PFSK-1 (cell line): ENCODE measurements around the gene FLT4.

Source experiments
- FOXP2 ChIP-seq: optimal IDR thresholded peaks from 2 replicates; pipeline ENCODE3; 2011; ENCODE audit warnings: borderline replicate concordance, control low read depth, inconsistent platforms; ENCODE audit not compliant: insufficient read depth; ENCODE audit errors: extremely low read length, extremely low read depth
- POLR2AphosphoS5 ChIP-seq: IDR thresholded peaks from 2 replicates; pipeline ENCODE4 v1.6.1; 2012; ENCODE audit warnings: low read depth, mild to moderate bottlenecking, control low read depth, low read length, moderate library complexity
- REST ChIP-seq, 2 experiments: IDR thresholded peaks; 2 replicates each; pipeline versions ENCODE4 v1.6.1 to v1.8.0; 2011 to 2012; ENCODE audit warnings: low read depth in 2 of 2, low read length in 2 of 2, control low read depth in 1 of 2, inconsistent platforms in 1 of 2, mild to moderate bottlenecking in 1 of 2, moderate library complexity in 1 of 2; ENCODE audit not compliant: insufficient read depth in 1 of 2
- SIN3A ChIP-seq: IDR thresholded peaks from 2 replicates; pipeline ENCODE4 v1.6.1; 2012; ENCODE audit warnings: mild to moderate bottlenecking, low read length, moderate library complexity, borderline replicate concordance; ENCODE audit not compliant: insufficient read depth
- TAF1 ChIP-seq: IDR thresholded peaks from 2 replicates; pipeline ENCODE4 v1.6.1; 2012; ENCODE audit warnings: low read length, control low read depth, borderline replicate concordance; ENCODE audit not compliant: insufficient read depth

The FLT4 gene

GRCh38 chr5:180628211-180628610 is 21.2 kb downstream of the FLT4 start:
- TF ChIP-seq SIN3A (no peak), FOXP2 (no peak), REST (IDR thresholded peaks at IDR 0.05; ENCODE audit: insufficient read depth in 1 of 2, low read depth in 2 of 2, low read length in 2 of 2) (no peak), POLR2AphosphoS5 (no peak), TAF1 (no peak)

- TF ChIP-seq SIN3A (no peak), TAF1 (no peak), POLR2AphosphoS5 (no peak), REST (IDR thresholded peaks at IDR 0.05; ENCODE audit: insufficient read depth in 1 of 2, low read depth in 2 of 2, low read length in 2 of 2) (no peak), FOXP2 (no peak)
Measured at GRCh38 chr5:180627386-180628120, 21.8 kb downstream of the FLT4 start.

- TF ChIP-seq TAF1 (no peak), SIN3A (no peak), FOXP2 (no peak), REST (IDR thresholded peaks at IDR 0.05; ENCODE audit: insufficient read depth in 1 of 2, low read depth in 2 of 2, low read length in 2 of 2) (no peak), POLR2AphosphoS5 (no peak)
Measured at GRCh38 chr5:180626661-180627385, 22.6 kb downstream of the FLT4 start.

GRCh38 chr5:180625791-180626660 is 23.4 kb downstream of the FLT4 start:
- no peak for TF ChIP-seq REST (IDR thresholded peaks at IDR 0.05; ENCODE audit: insufficient read depth in 1 of 2, low read depth in 2 of 2, low read length in 2 of 2)
